H1 (cell line): Measurements from ENCODE around the gene BCL6B. TPM values are rescaled to one million over a fixed set of nuclear protein-coding genes. Genes with fewer than 3 reads are reported as not detected.

ENCODE experiments used
- CTCF ChIA-PET: fragments of 300-600 bp; sonication (Branson Sonifier 250); formaldehyde crosslinking; loops from one replicate; lab custom pipeline; 2021; ENCODE audit not compliant: partially characterized antibody; lab: Charles Lee
- POLR2A ChIA-PET: fragments of 300-600 bp; sonication (Branson Sonifier 250); formaldehyde crosslinking; loops from one replicate; lab custom pipeline; 2021; ENCODE audit warnings: inconsistent platforms; ENCODE audit not compliant: partially characterized antibody; lab: Charles Lee
- DNase-seq, 2 experiments: peaks; one replicate each; pipeline versions ENCODE4 v3.0.0 to v3.0.0-alpha.2; 2010 to 2022; ENCODE audit warnings: low spot score in 2 of 2, low read depth in 1 of 2, mixed read lengths in 1 of 2
- FAIRE-seq: peaks from 2 replicates; lab custom pipeline; 2011; peaks lifted over from hg19 to GRCh38; lab: Jason Lieb, UNC
- H2AFZ ChIP-seq: 2 replicates; pipeline ENCODE4 v1.8.1; 2012; ENCODE audit warnings: low read length, inconsistent platforms
- H2AK5ac ChIP-seq: 2 replicates; pipeline ENCODE4 v1.6.1; 2013; ENCODE audit warnings: low read depth, low read length
- H2BK120ac ChIP-seq: replicated peaks from 2 replicates; pipeline ENCODE3; 2013; ENCODE audit warnings: low read depth, low read length, inconsistent platforms
- H2BK12ac ChIP-seq: 2 replicates; pipeline ENCODE4 v1.6.1; 2013; ENCODE audit warnings: low read depth, low read length
- H2BK15ac ChIP-seq: 2 replicates; pipeline ENCODE4 v1.6.1; 2013; ENCODE audit warnings: low read length
- H2BK20ac ChIP-seq: 2 replicates; pipeline ENCODE4 v1.6.1; 2013; ENCODE audit warnings: low read length
- H2BK5ac ChIP-seq: 2 replicates; pipeline ENCODE4 v1.6.1; 2013; ENCODE audit warnings: low read depth, low read length
- H3K14ac ChIP-seq: 2 replicates; pipeline ENCODE4 v1.6.1; 2013; ENCODE audit warnings: inconsistent platforms; ENCODE audit not compliant: insufficient read length
- H3K18ac ChIP-seq: 2 replicates; pipeline ENCODE4 v1.6.1; 2013; ENCODE audit warnings: low read length; ENCODE audit errors: extremely low read depth
- H3K23ac ChIP-seq: 2 replicates; pipeline ENCODE4 v1.6.1; 2013; ENCODE audit warnings: inconsistent platforms; ENCODE audit not compliant: insufficient read length
- H3K23me2 ChIP-seq: 2 replicates; pipeline ENCODE4 v1.6.1; 2013; ENCODE audit warnings: low read depth, low read length
- H3K27ac ChIP-seq: 2 replicates; pipeline ENCODE4 v1.6.1; 2011; ENCODE audit warnings: low read depth, low read length, inconsistent platforms
- H3K27me3 ChIP-seq, 4 experiments: replicated peaks in 1 of 4; 1 replicate in 1 of 4; 2 replicates in 3 of 4; pipeline versions ENCODE4 v1.6.1 to v1.8.1; 2011 to 2013; ENCODE audit warnings: low read length in 3 of 4, mild to moderate bottlenecking in 3 of 4, inconsistent platforms in 2 of 4, mixed read lengths in 2 of 4, moderate library complexity in 1 of 4; ENCODE audit not compliant: control insufficient read depth in 3 of 4, insufficient read depth in 3 of 4; ENCODE audit errors: extremely low read depth in 1 of 4
- H3K36me3 ChIP-seq, 4 experiments: 2 replicates each; pipeline versions ENCODE4 v1.6.1 to v1.8.1; 2011 to 2013; ENCODE audit warnings: mild to moderate bottlenecking in 4 of 4, low read length in 3 of 4, moderate library complexity in 2 of 4, control low read depth in 1 of 4, inconsistent platforms in 1 of 4; ENCODE audit not compliant: insufficient read depth in 4 of 4, control insufficient read depth in 2 of 4
- H3K4ac ChIP-seq: replicated peaks from 2 replicates; pipeline ENCODE3; 2013; ENCODE audit warnings: low read length, low read depth, mixed read lengths, inconsistent platforms; ENCODE audit not compliant: insufficient read length
- H3K4me1 ChIP-seq, 4 experiments: replicated peaks in 1 of 4; 1 replicate in 1 of 4; 2 replicates in 3 of 4; pipeline versions ENCODE4 v1.6.1 to v1.8.1; 2011 to 2013; ENCODE audit warnings: low read length in 3 of 4, inconsistent platforms in 2 of 4, mixed read lengths in 1 of 4; ENCODE audit not compliant: insufficient read depth in 4 of 4, control insufficient read depth in 3 of 4
- H3K4me2 ChIP-seq, 2 experiments: 2 replicates each; pipeline versions ENCODE4 v1.6.1 to v1.8.1; 2011 to 2013; ENCODE audit warnings: low read depth in 2 of 2, low read length in 2 of 2, control low read depth in 1 of 2, inconsistent platforms in 1 of 2, mild to moderate bottlenecking in 1 of 2; ENCODE audit not compliant: insufficient read depth in 1 of 2
- H3K4me3 ChIP-seq, 4 experiments: fragments of 200-600, 300-600 bp in 1 of 4; sonication (generic), shearing (Covaris generic), sonication (Bioruptor Twin) in 1 of 4; 2 replicates each; pipeline versions ENCODE4 v1.5.1 to v1.8.1; 2011 to 2016; ENCODE audit warnings: low read length in 4 of 4, low read depth in 3 of 4, control low read depth in 2 of 4, inconsistent platforms in 2 of 4, mild to moderate bottlenecking in 2 of 4, mixed read lengths in 1 of 4, moderate library complexity in 1 of 4; ENCODE audit not compliant: insufficient read depth in 2 of 4; ENCODE audit errors: extremely low read depth in 1 of 4
- H3K56ac ChIP-seq: replicated peaks from 2 replicates; pipeline ENCODE3; 2013; ENCODE audit warnings: low read depth, mild to moderate bottlenecking, mixed read lengths, low read length, inconsistent platforms; ENCODE audit not compliant: insufficient read length
- H3K79me1 ChIP-seq: 2 replicates; pipeline ENCODE4 v1.6.1; 2013; ENCODE audit warnings: low read depth, low read length, control low read depth
- H3K79me2 ChIP-seq, 2 experiments: 2 replicates each; pipeline versions ENCODE4 v1.6.1 to v1.8.1; 2012 to 2013; ENCODE audit warnings: low read length in 2 of 2, mild to moderate bottlenecking in 2 of 2, inconsistent platforms in 1 of 2; ENCODE audit not compliant: insufficient read depth in 2 of 2, control insufficient read depth in 1 of 2
- H3K9ac ChIP-seq, 4 experiments: replicated peaks in 1 of 4; 1 replicate in 1 of 4; 2 replicates in 3 of 4; pipeline versions ENCODE4 v1.6.1 to v1.8.1; 2011 to 2013; ENCODE audit warnings: low read depth in 3 of 4, low read length in 3 of 4, control low read depth in 2 of 4, mild to moderate bottlenecking in 2 of 4, moderate library complexity in 2 of 4, inconsistent platforms in 1 of 4; ENCODE audit errors: extremely low read depth in 1 of 4
- H3K9me3 ChIP-seq, 2 experiments: 2 replicates each; pipeline versions ENCODE4 v1.6.1 to v1.8.1; 2012 to 2013; ENCODE audit warnings: mild to moderate bottlenecking in 2 of 2, moderate library complexity in 2 of 2, control low read depth in 1 of 2, inconsistent platforms in 1 of 2, low read depth in 1 of 2, low read length in 1 of 2, mixed read lengths in 1 of 2; ENCODE audit not compliant: insufficient read depth in 2 of 2
- H4K20me1 ChIP-seq, 2 experiments: replicated peaks in 1 of 2; 2 replicates each; pipeline versions ENCODE3 to v1.8.1; 2011 to 2013; ENCODE audit warnings: inconsistent platforms in 2 of 2, low read length in 2 of 2, mild to moderate bottlenecking in 1 of 2; ENCODE audit not compliant: insufficient read depth in 2 of 2, control insufficient read depth in 1 of 2
- H4K5ac ChIP-seq: 2 replicates; pipeline ENCODE4 v1.6.1; 2013; ENCODE audit warnings: low read length, low read depth, mixed read lengths, inconsistent platforms; ENCODE audit not compliant: insufficient read length
- H4K8ac ChIP-seq: 2 replicates; pipeline ENCODE4 v1.8.0; 2013; ENCODE audit warnings: mild to moderate bottlenecking, moderate library complexity, low read length, inconsistent platforms; ENCODE audit not compliant: insufficient read depth; ENCODE audit errors: extremely low read depth
- H4K91ac ChIP-seq: replicated peaks from 2 replicates; pipeline ENCODE3; 2013; ENCODE audit warnings: low read length, mixed read lengths, inconsistent platforms; ENCODE audit not compliant: insufficient read length
- WGBS, 2 experiments: shearing (Covaris generic) in 1 of 2; methylation state at CpG; one replicate each; pipeline versions ENCODE4 v1.1.6 to v1.1.7; 2013 to 2015; ENCODE audit warnings: low lambda C conversion rate in 2 of 2, mixed read lengths in 2 of 2, inconsistent platforms in 1 of 2, low coverage in 1 of 2, missing lambda C conversion rate in 1 of 2; ENCODE audit not compliant: insufficient replicate concordance in 2 of 2, insufficient coverage in 1 of 2, insufficient read length in 1 of 2; ENCODE audit errors: extremely low coverage in 1 of 2, missing lambda C conversion rate in 1 of 2; 5-methylcytosine and 5-hydroxymethylcytosine counted together
- polyA plus RNA-seq, 7 experiments: library from polyadenylated mRNA; depleted of rRNA in 3 of 7; stranded (reverse) in 5 of 7; unstranded in 2 of 7; fragments of >200 nt in 5 of 7; fragments of 200-250 nt in 2 of 7; gene quantifications; 1 replicate in 5 of 7; 2 replicates in 1 of 7; 4 replicates in 1 of 7; pipeline versions ENCODE4 v1.2.1 to v1.2.3, GENCODE V29; 2011 to 2013; ENCODE audit warnings: missing spikeins in 2 of 7, mixed read lengths in 2 of 7
- total RNA-seq: library from RNA; stranded (reverse); fragmentation: NEBNext Ultra II Directional; extraction: Animal tissue kit (Norgen Biotek cat#: 25700); gene quantifications from 2 replicates; pipeline ENCODE4 v1.2.1, GENCODE V29; 2021
- TF ChIP-seq, protein P1 (sequence below): IDR thresholded peaks from 2 replicates; pipeline ENCODE4 v1.6.1; 2011; ENCODE audit warnings: low read depth, mild to moderate bottlenecking, low read length; ENCODE audit not compliant: insufficient read depth

The BCL6B gene
- total and polyA plus RNA-seq, 2 of the 8 experiments (the other 6 are each of a cell fraction or from before 2014, with no cell fraction given), result 6.6 to 8.7 TPM

- H3K4ac ChIP-seq, result no peak overlapping the region
- H3K4me2 ChIP-seq, result no peak overlapping the region
- no peak overlapping the region for H4K5ac ChIP-seq
- 80% methylated on average over 3 of the region's 3 CpGs; no CpG with 5 or more reads in 1 of the 2 experiments for WGBS, 2 experiments
- ChIA-PET CTCF (interaction anchor here (1.1 kb wide), 1 partner anchor 16 kb away, joined by 3 read pairs; no protein-coding TSS in a partner anchor), POLR2A (no interaction called here)
- H2BK12ac ChIP-seq, result no peak overlapping the region
- peaks cover 0 to 8% (median 3%) of the 10 kb centered on the region in 4 experiments; a peak in 1 of 8 replicates for H3K36me3 ChIP-seq
- no peak overlapping the region for H3K14ac ChIP-seq
- no peak overlapping the region for H3K23ac ChIP-seq
- H2BK5ac ChIP-seq, result no peak overlapping the region
- no peak overlapping the region for H4K91ac ChIP-seq
- H2AFZ ChIP-seq, result no peak overlapping the region
- H3K27ac ChIP-seq, result no peak overlapping the region
- no peaks in the 10 kb centered on the region; a peak in 1 of 7 replicates for H3K4me1 ChIP-seq
- no peaks in the 10 kb centered on the region for H3K79me1 ChIP-seq
- no peak overlapping the region for H2BK120ac ChIP-seq
- no peaks in the 10 kb centered on the region for H3K23me2 ChIP-seq
- H4K8ac ChIP-seq, result no peak overlapping the region
- no peak overlapping the region for H2BK15ac ChIP-seq
- H3K27me3 ChIP-seq, result 0 out of 7 replicates have a peak, but pooled peaks cover 0 to 5% (median 0%) of the 10 kb centered on the region in 4 experiments
- H3K79me2 ChIP-seq, result no peaks in the 10 kb centered on the region
- no peaks in the 10 kb centered on the region for H3K9me3 ChIP-seq
- H3K56ac ChIP-seq, result no peak overlapping the region
- no peak overlapping the region for H2AK5ac ChIP-seq
- DNase-seq (no peak), FAIRE-seq (no peak)
- H3K18ac ChIP-seq, result no peak overlapping the region
- no peak overlapping the region for H3K9ac ChIP-seq
- H3K4me3 ChIP-seq, result no peak overlapping the region
- no peak overlapping the region for H2BK20ac ChIP-seq
- no peaks in the 10 kb centered on the region for H4K20me1 ChIP-seq
- TF ChIP-seq, protein P1, sequence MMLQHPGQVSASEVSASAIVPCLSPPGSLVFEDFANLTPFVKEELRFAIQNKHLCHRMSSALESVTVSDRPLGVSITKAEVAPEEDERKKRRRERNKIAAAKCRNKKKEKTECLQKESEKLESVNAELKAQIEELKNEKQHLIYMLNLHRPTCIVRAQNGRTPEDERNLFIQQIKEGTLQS, result no peak
Measured at GRCh38 chr17:7029096-7029495, 6.2 kb downstream of the BCL6B start.
